Raji (cell line): ENCODE data around the gene BRD2.

Experiments used
- POLR2A ChIP-seq: IDR thresholded peaks from 2 replicates; pipeline ENCODE4 v1.6.1; 2011; ENCODE audit warnings: low read depth, low read length, control low read depth; ENCODE audit not compliant: insufficient read depth

Gene BRD2

DNA sequence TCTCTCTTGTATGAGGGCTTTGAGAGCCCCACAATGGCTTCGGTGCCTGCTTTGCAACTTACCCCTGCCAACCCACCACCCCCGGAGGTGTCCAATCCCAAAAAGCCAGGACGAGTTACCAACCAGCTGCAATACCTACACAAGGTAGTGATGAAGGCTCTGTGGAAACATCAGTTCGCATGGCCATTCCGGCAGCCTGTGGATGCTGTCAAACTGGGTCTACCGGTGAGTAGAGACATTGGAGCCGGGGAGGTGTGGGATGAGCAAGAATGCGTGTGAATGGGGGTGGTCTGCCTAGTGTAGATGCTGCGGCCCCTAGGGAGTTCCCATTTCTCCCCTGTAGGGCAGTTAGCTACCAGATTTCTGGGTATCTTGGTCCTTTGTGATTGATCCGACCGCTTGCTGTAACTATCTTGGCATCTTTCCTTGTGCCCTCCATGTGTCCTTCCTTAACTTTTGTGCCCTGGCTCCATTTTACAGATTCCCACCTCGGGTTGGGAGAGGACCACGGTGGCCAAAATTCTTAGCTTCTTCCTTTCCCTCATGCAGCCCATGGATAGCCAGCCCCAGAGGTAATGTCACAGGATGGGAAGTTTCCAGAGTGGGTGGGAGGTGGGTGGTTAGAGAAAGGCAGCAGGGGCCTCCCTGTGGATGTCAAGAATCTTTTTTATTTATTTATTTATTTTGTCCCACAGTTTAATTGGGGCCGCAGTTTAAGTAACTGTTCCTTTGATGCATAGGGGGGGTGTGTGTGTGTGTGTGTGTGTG lies 6.3 kb downstream of the BRD2 start:
- no peak for TF ChIP-seq POLR2A

DNA sequence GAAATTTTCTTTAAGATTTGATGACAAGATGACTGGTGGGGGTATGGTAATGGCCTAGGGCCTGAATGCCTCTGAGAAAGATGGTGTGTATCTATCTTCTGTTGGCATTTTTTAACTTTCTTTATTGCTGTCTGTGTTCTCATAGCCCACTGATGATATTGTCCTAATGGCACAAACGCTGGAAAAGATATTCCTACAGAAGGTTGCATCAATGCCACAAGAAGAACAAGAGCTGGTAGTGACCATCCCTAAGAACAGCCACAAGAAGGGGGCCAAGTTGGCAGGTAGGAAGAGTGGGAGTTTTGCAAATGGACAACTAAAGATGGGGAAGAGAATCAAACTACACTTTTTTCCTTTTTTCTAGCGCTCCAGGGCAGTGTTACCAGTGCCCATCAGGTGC lies 7.5 kb downstream of the BRD2 start:
- no peak for TF ChIP-seq POLR2A

DNA sequence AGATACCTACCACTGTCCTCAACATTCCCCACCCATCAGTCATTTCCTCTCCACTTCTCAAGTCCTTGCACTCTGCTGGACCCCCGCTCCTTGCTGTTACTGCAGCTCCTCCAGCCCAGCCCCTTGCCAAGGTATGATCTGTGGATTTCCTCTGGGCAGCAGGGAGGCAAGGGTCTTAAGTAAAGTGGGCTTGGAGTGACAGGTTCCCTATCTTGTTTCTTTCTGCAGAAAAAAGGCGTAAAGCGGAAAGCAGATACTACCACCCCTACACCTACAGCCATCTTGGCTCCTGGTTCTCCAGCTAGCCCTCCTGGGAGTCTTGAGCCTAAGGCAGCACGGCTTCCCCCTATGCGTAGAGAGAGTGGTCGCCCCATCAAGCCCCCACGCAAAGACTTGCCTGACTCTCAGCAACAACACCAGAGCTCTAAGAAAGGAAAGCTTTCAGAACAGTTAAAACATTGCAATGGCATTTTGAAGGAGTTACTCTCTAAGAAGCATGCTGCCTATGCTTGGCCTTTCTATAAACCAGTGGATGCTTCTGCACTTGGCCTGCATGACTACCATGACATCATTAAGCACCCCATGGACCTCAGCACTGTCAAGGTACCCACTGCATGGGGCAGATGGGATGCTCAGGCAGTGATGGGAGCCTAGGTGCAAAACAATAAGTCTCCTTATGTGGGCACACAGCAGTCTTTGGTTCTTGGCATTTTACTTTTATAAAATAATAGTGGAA lies 8.1 kb downstream of the BRD2 start:
- no peak for TF ChIP-seq POLR2A

DNA sequence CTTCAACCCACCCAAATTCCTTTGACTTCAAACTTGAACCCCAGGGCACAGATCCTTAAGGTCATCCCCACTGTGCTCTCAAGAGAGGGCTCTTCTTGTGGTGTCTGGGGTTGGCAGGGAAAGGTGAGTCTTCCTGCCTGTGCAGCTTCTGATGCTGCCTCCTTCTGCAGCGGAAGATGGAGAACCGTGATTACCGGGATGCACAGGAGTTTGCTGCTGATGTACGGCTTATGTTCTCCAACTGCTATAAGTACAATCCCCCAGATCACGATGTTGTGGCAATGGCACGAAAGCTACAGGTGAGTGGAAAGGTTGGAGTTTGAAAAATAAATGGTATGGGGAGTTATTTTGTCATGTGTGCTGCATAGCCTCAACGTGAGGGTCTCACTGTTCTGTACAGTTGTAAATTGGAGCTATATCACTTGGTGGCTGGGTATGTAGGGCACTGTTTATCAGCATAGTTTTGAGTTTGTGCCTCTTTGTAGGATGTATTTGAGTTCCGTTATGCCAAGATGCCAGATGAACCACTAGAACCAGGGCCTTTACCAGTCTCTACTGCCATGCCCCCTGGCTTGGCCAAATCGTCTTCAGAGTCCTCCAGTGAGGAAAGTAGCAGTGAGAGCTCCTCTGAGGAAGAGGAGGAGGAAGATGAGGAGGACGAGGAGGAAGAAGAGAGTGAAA lies 9.0 kb downstream of the BRD2 start:
- TF ChIP-seq POLR2A: no peak

- no peak for TF ChIP-seq POLR2A
Observed at GRCh38 chr6:32977953-32978324, 9.5 kb downstream of the BRD2 start.

DNA sequence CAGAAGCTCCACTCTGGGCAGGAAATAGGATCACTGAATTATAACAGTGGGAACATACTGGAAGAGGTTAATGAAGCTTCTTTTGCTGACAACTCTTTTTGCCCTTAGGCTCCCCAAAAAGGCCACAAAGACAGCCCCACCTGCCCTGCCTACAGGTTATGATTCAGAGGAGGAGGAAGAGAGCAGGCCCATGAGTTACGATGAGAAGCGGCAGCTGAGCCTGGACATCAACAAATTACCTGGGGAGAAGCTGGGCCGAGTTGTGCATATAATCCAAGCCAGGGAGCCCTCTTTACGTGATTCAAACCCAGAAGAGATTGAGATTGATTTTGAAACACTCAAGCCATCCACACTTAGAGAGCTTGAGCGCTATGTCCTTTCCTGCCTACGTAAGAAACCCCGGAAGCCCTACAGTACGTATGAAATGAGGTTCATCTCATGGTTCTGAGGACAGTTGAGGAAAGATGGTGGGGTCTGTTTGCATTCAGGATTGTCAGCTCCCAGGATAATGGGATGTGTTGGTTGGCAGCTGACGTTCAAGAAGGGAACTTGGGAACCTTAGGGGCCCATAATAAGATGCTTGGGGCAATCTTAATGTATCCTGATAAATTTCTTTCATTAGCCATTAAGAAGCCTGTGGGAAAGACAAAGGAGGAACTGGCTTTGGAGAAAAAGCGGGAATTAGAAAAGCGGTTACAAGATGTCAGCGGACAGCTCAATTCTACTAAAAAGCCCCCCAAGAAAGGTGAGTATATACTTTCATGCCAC lies 11.5 kb downstream of the BRD2 start:
- no peak for TF ChIP-seq POLR2A

- TF ChIP-seq POLR2A: no peak
Observed at GRCh38 chr6:32980488-32981038, 12.2 kb downstream of the BRD2 start.

DNA sequence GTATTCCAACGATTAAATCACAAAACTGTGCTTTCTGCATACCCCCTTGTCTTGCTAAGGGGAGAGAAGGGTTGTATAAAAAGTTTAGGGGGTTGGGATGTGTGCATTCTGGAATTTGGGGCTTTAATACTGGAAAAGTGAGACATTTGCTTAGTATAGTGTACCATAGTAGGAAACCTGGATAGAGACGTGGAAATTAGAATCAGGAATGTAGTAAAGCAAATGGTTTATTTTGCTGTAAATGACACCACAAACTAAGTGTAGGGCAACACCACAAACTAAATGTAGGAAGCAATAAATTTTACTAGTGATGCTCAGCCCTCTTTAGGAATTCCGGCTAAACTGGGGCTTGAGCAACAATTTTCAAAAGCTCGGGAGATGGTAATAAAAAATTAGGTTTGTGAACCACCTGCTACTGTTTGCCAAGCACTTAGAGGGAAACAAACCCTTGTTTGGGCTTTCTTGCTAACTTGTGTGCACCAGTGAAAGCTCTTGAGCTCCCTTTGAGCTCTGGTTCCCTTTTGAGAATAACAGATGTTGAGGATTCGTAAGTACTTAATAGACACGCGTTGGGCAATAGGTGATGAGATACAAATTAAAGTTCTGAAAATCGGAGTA lies 13.8 kb downstream of the BRD2 start:
- no peak for TF ChIP-seq POLR2A

DNA sequence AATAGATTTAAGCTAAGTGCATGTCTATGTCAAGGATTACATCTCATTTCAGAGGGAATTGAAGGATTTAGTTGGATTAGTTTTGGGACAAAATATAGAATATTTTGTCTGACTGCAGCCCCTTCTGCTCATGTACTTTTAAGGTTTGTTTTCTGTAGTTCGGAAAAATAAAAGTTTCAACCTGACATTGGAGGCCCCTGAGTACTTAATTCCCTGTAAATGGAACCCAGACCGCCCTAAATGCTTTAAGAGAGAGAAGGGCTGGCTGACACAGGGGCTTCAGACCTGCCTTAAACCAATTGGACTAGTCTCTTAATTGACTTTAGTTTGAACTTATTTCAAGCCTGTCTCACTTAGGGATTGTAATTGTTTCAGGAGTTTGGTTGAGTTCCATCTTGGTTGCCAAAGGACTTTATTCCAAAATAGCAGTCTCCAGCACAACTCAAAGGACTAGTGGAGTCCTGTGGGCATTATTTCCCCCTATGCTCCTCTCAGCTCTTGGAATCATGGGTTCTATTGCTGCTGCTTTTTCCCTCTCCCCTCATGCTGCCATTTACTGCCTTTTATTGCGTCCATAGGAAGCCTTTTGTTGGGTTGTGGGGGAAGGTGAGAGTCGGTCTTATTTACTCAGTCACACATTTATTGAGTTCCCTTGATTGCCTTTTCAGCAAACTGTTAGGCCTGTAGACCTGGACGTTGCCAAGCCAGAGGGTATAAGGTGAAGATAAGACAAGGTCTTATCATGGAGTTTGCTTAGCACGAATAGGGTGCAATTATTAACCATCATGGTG lies 14.5 kb downstream of the BRD2 start:
- no peak for TF ChIP-seq POLR2A

DNA sequence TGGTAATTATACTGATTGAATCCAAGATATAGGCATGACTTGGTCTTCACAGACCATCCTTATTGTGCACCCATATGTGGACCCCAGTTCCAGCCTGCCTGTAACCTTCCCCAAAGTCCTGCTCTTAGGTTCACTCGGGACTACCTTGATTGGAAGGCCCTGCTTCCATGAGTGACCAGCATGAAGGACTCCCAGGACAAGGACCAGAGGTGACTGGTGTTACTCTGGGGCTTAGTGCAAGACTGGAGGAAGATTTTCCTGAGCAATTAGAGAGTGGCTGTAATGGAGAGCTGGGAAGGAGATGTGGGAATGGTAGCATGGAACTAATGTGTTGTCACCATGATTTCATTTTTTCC lies 15.1 kb downstream of the BRD2 start:
- no peak for TF ChIP-seq POLR2A

- no peak for TF ChIP-seq POLR2A
Observed at GRCh38 chr6:32983964-32984621, 15.7 kb downstream of the BRD2 start.

- TF ChIP-seq POLR2A: no peak
Observed at GRCh38 chr6:32984622-32985389, 16.4 kb downstream of the BRD2 start.

GRCh38 chr6:32989368-32989767 lies 21.0 kb downstream of the BRD2 start:
- TF ChIP-seq POLR2A: no peak
